Panc1 (cell line): Measurements from ENCODE around the gene EDDM13. TPM values are rescaled to one million over a fixed set of nuclear protein-coding genes. Genes with fewer than 3 reads are reported as not detected.

Experiments
- ATAC-seq: fragments of 200-7000 bp; cut with Tn5 transposase; 2 replicates; pipeline ENCODE4 v1.9.1; 2020; ENCODE audit warnings: mild to moderate bottlenecking, moderate library complexity
- BruUV-seq: library from RNA; stranded (reverse); fragments of 400-500 nt; replicated peaks from 2 replicates; lab custom pipeline; 2021; lab: Mats Ljungman, UMichigan
- CTCF ChIA-PET: fragments of 300-600 bp; sonication (Branson Sonifier 250); formaldehyde crosslinking; loops from one replicate; lab custom pipeline; 2022; ENCODE audit warnings: antibody characterized with exemption; lab: Charles Lee
- POLR2A ChIA-PET: fragments of 300-600 bp; sonication (Branson Sonifier 250); formaldehyde crosslinking; loops from one replicate; lab custom pipeline; 2022; ENCODE audit warnings: antibody characterized with exemption; lab: Charles Lee
- DNase-seq: peaks from one replicate; pipeline ENCODE4 v3.0.0-alpha.2; 2010; ENCODE audit warnings: low read depth, low spot score
- H3K27ac ChIP-seq: 2 replicates; pipeline ENCODE4 v1.5.1; 2011; ENCODE audit warnings: mild to moderate bottlenecking, low read length, inconsistent platforms
- H3K27me3 ChIP-seq: fragments of 200-500 bp; sonication (Bioruptor generic); 2 replicates; pipeline ENCODE4 v1.6.0; 2014; ENCODE audit warnings: low read length, inconsistent platforms; ENCODE audit not compliant: control insufficient read depth, insufficient read depth
- H3K36me3 ChIP-seq: fragments of 200-500 bp; sonication (Bioruptor generic); 2 replicates; pipeline ENCODE4 v1.5.1; 2014; ENCODE audit warnings: inconsistent platforms, mild to moderate bottlenecking, low read length, moderate library complexity; ENCODE audit not compliant: control insufficient read depth, insufficient read depth
- H3K4me1 ChIP-seq: 2 replicates; pipeline ENCODE4 v1.5.1; 2011; ENCODE audit warnings: inconsistent platforms, mild to moderate bottlenecking, low read length, moderate library complexity; ENCODE audit not compliant: control insufficient read depth, insufficient read depth
- H3K4me3 ChIP-seq, 2 experiments: 2 replicates each; pipeline ENCODE4 v1.5.1; 2011 to 2012; ENCODE audit warnings: low read depth in 2 of 2, low read length in 2 of 2, mild to moderate bottlenecking in 2 of 2, inconsistent platforms in 1 of 2, moderate library complexity in 1 of 2
- H3K9me3 ChIP-seq: fragments of 200-500 bp; sonication (Bioruptor generic); 2 replicates; pipeline ENCODE4 v1.5.1; 2014; ENCODE audit warnings: low read depth, mild to moderate bottlenecking, inconsistent platforms, low read length, moderate library complexity; ENCODE audit not compliant: control insufficient read depth, insufficient read depth
- POLR2AphosphoS5 ChIP-seq: IDR thresholded peaks from 2 replicates; pipeline ENCODE4 v1.6.1; 2012; ENCODE audit warnings: mild to moderate bottlenecking, low read depth, low read length, moderate library complexity
- SIN3A ChIP-seq: IDR thresholded peaks from 2 replicates; pipeline ENCODE4 v1.6.1; 2012; ENCODE audit warnings: low read depth, mild to moderate bottlenecking, low read length, moderate library complexity, borderline replicate concordance; ENCODE audit not compliant: insufficient read depth
- TCF7L2 ChIP-seq: IDR thresholded peaks from 2 replicates; pipeline ENCODE4 v1.6.1; 2011; ENCODE audit warnings: mild to moderate bottlenecking, low read depth, low read length, inconsistent platforms
- in situ Hi-C: cut with HindIII; loops from 2 replicates; pipeline ENCODE4 v1.10.0; 2016; ENCODE audit warnings: low sequenced_read_pairs, low pct_unique_long_range_greater_than_20kb
- intact Hi-C: fragments of 100-400 bp; cut with micrococcal nuclease; formaldehyde crosslinking; loops from one replicate; pipeline ENCODE4 v1.10.0; 2022; ENCODE audit not compliant: unreplicated experiment
- total RNA-seq: library from RNA; stranded (reverse); gene quantifications from one replicate; pipeline ENCODE4 v1.2.1, GENCODE V29; 2021; ENCODE audit not compliant: unreplicated experiment
- TF ChIP-seq, protein P1 (sequence below): fragments of 450-650 bp; IDR thresholded peaks from 2 replicates; pipeline ENCODE4 v1.5.1; 2017; ENCODE audit warnings: mild to moderate bottlenecking
- TF ChIP-seq, protein P2 (sequence below), 2 experiments: IDR thresholded peaks; 2 replicates each; pipeline ENCODE4 v1.6.1; 2011 to 2012; ENCODE audit warnings: low read depth in 2 of 2, control low read depth in 1 of 2, low read length in 1 of 2, mild to moderate bottlenecking in 1 of 2, moderate library complexity in 1 of 2; ENCODE audit not compliant: insufficient read depth in 1 of 2

EDDM13 gene
- total RNA-seq, 1 experiment from 2014 or later, result not detected

DNA sequence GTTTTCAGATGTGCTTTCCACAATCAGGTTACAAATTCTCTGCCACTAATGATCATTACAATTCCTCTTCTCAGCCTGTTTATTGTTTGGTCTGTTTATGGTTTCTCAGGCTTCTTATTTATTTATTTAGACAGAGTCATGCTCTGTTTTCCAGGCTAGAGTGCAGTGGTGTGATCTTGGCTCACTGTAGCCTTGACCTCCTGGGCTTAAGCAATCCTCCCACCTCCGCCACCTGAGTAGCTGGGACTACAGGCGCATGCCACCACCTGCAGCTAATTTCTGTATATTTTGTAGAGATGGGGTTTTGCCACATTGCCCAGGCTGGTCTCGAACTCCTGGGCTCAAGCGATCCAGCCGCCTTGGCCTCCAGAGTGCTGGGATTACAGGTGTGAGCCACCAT is 44.2 kb downstream of the EDDM13 start:
- in situ Hi-C loops (no loop called here), intact Hi-C loops (no loop called here)
- BruUV-seq, result no TSS peak

DNA sequence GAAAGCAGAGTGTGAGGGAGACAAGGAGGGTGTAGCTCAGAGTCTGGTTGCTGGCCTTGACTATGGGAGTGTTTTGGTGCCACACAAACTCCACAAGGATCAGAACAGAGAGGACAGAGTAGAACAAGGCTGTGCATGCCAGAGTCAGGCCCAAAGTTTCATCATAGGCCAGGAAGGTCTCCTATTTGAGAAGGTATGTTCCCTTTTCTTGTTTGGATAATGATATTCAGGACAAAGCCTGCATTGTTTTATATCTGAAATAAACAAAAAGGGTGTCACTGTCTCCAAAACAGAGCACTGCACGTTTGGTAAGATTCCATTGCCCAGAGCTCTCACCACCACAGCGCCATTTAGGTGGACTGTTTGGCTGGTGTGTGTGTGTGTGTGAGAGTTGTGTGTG is 45.2 kb downstream of the EDDM13 start:
- H3K27me3 ChIP-seq, result no peaks in the 10 kb centered on the region
- no peak for ATAC-seq
- ChIA-PET CTCF (interaction anchor here (0.6 kb wide), 1 partner anchor 26 kb away, joined by 3 read pairs; no protein-coding TSS in a partner anchor), POLR2A (no interaction called here)
- in situ Hi-C loops (no loop called here), intact Hi-C loops (no loop called here)
- no peak overlapping the region for H3K4me3 ChIP-seq
- BruUV-seq, result no TSS peak
- no peaks in the 10 kb centered on the region for H3K36me3 ChIP-seq
- H3K4me1 ChIP-seq, result peaks cover 11% of the 10 kb centered on the region; the same call in 1 of the 2 replicates
- TF ChIP-seq POLR2AphosphoS5, result no peak
- TF ChIP-seq TCF7L2, result no peak
- TF ChIP-seq, protein P1, sequence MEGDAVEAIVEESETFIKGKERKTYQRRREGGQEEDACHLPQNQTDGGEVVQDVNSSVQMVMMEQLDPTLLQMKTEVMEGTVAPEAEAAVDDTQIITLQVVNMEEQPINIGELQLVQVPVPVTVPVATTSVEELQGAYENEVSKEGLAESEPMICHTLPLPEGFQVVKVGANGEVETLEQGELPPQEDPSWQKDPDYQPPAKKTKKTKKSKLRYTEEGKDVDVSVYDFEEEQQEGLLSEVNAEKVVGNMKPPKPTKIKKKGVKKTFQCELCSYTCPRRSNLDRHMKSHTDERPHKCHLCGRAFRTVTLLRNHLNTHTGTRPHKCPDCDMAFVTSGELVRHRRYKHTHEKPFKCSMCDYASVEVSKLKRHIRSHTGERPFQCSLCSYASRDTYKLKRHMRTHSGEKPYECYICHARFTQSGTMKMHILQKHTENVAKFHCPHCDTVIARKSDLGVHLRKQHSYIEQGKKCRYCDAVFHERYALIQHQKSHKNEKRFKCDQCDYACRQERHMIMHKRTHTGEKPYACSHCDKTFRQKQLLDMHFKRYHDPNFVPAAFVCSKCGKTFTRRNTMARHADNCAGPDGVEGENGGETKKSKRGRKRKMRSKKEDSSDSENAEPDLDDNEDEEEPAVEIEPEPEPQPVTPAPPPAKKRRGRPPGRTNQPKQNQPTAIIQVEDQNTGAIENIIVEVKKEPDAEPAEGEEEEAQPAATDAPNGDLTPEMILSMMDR, result no peak
- no peak for TF ChIP-seq SIN3A
- TF ChIP-seq, protein P2, sequence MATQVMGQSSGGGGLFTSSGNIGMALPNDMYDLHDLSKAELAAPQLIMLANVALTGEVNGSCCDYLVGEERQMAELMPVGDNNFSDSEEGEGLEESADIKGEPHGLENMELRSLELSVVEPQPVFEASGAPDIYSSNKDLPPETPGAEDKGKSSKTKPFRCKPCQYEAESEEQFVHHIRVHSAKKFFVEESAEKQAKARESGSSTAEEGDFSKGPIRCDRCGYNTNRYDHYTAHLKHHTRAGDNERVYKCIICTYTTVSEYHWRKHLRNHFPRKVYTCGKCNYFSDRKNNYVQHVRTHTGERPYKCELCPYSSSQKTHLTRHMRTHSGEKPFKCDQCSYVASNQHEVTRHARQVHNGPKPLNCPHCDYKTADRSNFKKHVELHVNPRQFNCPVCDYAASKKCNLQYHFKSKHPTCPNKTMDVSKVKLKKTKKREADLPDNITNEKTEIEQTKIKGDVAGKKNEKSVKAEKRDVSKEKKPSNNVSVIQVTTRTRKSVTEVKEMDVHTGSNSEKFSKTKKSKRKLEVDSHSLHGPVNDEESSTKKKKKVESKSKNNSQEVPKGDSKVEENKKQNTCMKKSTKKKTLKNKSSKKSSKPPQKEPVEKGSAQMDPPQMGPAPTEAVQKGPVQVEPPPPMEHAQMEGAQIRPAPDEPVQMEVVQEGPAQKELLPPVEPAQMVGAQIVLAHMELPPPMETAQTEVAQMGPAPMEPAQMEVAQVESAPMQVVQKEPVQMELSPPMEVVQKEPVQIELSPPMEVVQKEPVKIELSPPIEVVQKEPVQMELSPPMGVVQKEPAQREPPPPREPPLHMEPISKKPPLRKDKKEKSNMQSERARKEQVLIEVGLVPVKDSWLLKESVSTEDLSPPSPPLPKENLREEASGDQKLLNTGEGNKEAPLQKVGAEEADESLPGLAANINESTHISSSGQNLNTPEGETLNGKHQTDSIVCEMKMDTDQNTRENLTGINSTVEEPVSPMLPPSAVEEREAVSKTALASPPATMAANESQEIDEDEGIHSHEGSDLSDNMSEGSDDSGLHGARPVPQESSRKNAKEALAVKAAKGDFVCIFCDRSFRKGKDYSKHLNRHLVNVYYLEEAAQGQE (IDR thresholded peaks at IDR 0.05; ENCODE audit: insufficient read depth in 1 of 2, low read depth in 2 of 2, low read length in 1 of 2), result no peak
- no peak for DNase-seq
- H3K9me3 ChIP-seq, result no peaks in the 10 kb centered on the region
- no peak overlapping the region for H3K27ac ChIP-seq

More for the DNA sequence above, 44.2 kb downstream of the EDDM13 start:
- DNase-seq, result no peak
- Histone ChIP-seq H3K9me3 (no peaks in the 10 kb centered on the region), H3K4me3 (no peak overlapping the region), H3K27me3 (no peaks in the 10 kb centered on the region), H3K36me3 (no peaks in the 10 kb centered on the region), H3K27ac (no peak overlapping the region), H3K4me1 (peaks cover 11% of the 10 kb centered on the region; the same call in 1 of the 2 replicates)
- ATAC-seq, result no peak
- TF ChIP-seq SIN3A (no peak), POLR2AphosphoS5 (no peak), TCF7L2 (no peak)
- TF ChIP-seq, protein P2 (IDR thresholded peaks at IDR 0.05; ENCODE audit: insufficient read depth in 1 of 2, low read depth in 2 of 2, low read length in 1 of 2), result no peak
- TF ChIP-seq, protein P1, result no peak
- POLR2A ChIA-PET, result no interaction called here
- CTCF ChIA-PET, result no interaction called here
